Cerebellar nuclear complex (tissue), 1 donor: ENCODE results near the gene BNIP5.
A peak's percentile ranks its signal among the peaks of the same experiment; 100 is the strongest.

Experiments
- DNase-seq, 2 experiments: peaks; one replicate each; lab custom pipeline; 2025; lab: John Stamatoyannopoulos, UW

BNIP5 gene

DNA sequence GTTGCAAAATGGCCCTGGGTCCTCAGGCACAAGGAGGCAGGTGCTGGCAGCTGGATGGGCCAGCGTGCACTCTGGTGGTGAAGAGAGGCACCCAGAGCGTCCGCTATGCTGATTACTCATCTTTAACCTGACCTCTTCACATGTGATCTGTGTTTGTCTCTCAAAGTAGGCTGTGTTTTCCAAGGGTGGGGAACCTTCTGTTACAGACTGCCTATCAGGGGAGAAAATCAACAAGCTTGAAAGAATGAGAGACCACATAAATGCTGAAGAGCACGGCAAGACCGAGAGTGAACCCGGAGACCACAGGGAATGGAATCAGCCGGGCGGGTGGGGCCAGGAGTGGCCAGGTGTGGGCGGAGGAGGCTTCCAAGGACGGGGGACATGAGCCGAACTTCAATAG is 16.2 kb downstream of the BNIP5 start:
- no peak for DNase-seq

DNA sequence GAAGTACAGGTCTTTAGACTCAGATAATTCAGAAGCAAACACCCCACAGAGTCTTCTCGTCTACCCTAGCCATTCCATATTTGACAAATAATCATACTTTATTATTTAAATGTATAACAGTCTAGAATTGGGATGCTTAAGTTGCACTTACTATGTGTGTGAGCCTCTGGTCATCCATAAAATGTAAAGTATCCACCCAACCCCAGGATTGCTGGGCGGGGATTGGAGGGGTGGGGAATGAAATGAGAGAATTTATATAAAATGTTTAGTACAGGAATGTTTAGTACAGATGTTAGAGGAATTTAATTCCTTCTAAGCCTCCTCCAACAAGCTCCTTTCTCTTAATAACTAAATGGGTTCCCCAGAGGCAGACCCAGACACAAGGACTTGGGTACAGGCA is 16.9 kb downstream of the BNIP5 start:
- DNase-seq, result no peak

DNA sequence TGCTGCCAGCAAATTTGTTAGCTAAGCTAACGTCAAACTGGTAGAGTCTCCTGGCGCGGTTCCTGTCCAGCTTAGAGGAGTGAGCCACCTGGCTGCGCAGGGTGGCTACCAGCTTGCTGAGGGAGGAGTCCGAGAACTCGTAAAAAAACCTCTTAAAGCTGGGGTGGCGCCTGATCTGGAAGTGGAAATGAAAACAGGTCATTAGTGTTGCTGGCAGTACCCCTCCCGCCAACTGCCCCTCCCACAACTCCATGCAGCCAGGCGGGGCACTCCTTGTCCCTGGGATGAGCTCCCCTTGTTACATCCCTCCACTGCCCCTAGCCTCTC is 17.3 kb downstream of the BNIP5 start:
- DNase-seq, result no peak

DNA sequence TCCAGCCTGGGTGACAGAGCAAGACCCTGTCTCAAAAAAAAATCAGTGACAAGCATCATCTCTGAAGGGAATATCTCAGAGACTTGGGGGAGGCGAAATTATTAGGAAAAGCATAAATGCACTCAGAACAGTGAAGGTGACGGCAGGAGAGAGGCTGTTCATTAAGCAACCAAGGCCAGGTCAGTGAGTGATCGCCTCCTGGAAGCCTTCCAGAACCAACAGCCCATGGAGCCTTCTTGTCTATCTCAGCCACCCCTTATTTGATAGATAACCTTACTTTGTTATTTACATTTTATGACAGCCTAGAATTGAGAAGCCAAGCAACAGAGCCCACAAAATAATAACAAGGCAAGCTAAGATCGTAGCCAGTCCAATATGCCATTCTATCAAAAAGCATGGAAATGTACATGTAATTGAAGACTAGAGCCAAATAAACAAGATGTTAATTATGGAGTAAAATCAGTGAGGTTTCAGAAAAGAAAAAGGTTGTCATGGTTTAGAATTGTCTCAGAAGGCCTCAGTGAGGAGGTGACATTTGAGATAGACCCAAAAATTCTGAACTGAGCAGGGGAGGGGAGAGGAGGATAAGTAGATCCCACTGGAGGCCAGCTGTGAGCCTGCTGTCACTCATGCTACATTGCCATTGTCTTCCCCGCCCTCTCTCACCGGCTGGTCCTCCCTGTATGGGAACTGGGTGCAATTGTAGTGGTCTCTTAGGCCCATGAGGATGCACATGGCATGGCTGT is 17.8 kb downstream of the BNIP5 start:
- DNase-seq, result no peak

DNA sequence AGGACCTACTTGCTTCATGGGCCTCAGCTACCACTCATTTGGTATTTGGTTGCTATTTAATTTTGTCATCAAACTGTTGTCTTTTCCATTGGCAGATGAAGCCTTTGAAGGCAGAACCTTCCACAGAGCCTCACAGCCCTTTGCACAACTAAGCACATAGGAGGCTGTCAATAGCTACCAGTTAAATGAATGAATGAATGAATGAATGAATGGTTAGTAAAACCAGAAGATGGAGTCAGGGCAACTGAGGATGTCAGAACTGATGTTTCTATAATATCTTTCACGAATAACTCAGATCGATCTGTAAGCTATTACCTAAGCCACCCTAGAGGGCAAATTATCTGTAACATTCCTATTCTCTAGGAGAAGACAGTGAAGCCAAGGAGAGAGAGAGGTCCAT is 19.1 kb downstream of the BNIP5 start:
- DNase-seq, result no peak

DNA sequence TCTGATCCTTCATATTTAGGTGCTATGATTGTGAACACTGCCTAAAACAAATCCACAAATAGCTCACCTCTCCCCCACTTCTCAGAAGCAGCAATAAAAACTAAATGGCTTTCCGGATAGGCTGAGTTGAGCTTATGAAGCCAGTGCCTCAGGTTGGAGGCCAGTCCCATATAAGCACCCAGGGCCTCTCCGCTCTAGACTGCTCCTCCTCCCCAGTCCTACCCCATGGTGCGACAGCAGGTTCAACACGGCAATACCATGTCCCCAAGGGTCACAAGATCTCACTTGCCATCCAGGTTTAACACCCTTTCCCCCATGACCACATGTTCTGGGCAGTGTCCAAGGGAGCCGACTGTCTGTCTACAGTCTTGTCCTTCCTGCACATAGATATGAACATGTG is 20.8 kb downstream of the BNIP5 start:
- no peak for DNase-seq

DNA sequence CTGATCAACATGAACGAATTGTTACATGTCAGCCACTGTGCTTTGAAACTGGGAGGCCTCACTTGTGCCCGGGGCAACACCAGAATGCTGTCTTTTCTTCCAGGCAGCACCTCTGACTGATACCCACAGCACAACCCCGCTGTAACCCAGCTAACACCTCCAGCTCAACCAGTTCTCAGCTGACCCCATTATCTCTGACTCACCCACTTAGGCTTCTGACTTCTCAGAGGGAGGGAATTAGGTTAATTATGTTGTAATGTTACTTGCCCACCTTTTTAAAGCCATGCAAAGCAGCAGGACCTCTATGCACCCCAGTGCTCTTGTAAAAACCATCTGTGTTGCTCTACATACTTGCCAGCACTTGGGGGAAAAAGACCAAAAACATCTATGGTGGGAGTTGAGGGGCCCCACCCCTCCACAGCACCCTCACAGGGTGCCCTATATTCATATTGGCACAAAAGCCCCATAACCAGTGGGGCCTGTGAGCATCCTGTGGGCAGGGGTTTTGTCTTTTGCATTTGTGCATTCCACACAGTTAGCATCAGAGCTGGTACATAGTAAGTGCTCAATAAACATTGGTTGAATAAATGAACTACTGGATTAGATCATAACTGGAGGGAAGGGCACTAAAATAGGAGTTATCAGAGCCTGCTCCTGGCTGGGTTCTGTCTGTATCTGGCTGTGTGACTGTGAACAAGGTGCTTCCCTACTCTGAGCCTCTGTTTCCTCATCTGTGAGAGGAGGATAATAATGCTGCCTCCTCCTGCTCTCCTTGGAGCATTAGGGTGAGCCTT is 22.3 kb downstream of the BNIP5 start:
- DNase-seq, result no peak

DNA sequence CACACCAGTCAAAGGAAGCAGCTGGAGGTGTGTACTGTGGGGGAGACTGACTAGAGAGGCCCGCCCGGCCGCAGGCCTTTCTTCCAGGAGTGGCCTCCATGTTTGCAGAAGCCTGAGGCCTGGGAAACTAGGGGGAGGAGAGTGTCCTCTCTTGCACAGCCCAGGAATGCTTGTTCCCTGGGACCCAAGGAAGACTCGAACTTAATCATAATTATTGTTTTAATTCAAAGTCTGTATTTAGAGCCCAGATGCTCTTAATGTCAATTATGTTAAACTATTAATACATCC is 23.1 kb downstream of the BNIP5 start:
- DNase-seq, result no peak

DNA sequence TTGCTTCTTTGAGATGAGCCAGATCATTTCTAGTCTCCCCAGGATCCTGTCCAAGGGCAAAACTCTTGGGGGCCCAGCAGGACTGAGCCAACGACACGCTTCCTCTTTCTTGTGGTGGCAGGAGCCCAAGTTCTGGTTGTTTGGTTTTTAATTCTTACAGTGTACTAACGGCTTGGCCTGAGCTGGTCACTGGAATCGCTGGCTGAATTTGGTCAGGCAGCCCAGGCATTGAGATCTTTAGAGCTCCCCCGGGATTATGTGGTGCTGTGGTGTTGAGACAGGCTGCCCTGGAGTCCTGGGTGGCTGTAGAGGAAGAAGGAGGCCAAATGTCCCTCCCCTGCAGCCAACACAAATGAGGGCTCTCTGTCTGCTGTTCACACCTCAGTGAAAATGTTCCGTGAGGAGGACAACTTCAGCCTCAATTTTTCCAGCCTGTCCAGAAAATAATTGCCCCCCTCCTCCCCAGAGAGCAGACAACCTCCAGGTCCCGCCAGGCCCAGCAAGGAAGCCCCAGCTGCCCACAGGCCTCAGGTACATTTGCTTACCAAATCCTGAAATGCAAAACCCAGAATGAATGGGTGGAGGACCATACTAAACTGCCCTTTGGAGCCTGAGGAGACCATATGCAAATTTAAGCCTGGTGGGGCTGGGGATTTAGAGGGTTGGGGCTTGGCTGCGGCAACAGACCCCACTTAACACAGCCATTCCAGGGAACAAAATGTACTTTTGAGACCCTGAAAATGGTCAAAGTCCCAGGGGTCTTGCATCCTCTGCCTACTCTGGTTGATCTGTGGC is 23.6 kb downstream of the BNIP5 start:
- no peak for DNase-seq

DNA sequence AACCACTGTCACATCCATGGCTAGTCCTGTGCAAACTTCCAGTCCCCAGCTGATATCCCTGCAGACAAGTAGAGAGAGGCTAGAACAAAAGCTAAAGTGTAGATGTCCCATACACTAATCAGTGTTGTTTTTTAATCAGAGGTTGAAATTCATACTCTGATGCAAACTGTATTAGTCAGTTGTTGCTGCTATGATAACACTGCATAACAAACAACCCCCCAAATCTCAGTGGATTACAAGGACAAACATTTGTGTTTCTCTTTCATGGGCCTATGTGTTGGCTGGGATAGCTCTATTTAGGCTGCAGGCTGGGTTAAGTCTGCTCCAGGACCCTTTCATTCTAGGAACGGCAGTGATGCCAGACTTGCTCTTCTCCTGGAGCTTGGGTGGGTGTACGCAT is 26.8 kb downstream of the BNIP5 start:
- no peak for DNase-seq

DNA sequence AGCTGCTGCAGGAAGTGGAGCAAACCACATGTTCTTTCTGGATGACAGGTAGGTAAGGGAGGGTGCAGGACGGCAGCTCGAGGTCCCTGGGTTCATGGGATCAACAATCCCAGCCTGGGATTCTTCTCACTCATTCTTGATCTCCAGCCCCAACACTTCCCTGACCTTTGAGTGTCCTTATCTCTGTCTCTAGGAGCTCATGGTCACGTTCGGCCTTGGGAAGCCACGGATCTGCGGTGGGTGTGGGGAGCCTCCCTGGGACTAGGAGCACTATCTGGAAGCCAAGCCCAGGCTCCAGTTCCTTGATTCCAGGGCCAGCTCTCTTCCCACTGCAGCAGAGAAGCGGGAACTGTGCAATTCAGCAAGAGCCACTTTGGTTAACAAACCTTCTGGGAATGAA is 27.5 kb downstream of the BNIP5 start:
- DNase-seq, result no peak

DNA sequence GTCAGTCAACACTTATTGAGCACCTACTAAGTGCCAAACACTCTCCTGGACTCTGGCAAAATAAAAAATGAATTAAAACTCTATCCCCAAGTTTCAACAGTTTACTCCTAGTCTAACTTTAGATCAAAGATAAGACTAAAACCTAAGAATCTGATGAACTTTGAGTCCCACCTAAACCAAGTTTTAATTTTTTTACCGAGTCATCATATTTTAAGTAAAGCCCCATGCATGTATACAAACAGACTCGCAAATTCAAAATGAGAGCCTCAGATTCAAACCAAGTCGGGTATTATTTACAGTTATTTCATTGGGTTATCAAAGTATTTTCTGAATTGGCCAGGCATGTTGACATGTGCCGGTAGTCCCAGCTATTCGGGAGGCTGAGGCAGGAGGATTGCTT is 28.2 kb downstream of the BNIP5 start:
- DNase-seq, result no peak

DNA sequence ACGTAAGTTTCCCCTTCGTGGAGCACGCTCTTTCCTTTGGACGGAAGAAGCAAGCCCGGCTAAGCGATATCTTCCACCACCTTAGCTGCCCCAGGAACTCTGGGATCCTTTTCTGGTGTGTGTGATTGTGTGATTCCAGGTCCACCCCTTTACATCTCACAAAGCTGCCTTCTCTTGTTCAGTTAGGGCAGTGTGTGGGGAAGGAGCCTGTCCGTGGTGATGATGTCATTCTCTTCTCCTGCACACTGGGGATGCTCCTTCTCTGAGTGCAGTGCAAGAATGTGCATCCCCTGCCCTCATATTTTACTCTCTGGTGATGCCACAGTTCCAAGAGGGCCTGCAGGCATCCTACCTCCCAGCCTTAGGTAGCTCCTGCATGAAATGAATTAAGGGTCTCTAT is 30.3 kb downstream of the BNIP5 start:
- no peak for DNase-seq

DNA sequence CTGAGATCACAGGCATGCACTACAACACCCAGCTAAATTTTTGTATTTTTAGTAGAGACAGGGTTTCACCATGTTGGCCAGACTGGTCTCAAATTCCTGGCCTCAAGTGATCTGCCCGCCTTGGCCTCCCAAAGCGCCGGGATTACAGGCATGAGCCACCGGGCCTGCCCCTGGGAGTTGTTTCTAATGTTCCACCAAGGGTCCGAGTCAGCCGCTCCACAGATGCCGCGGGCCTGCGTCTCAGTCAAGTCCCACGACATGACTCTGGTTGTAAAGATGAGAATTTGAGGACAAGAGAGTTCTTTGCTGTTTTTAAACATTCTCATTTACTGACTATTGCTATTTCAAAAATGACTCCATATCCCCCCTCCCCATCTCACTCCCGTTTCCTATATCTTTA is 30.8 kb downstream of the BNIP5 start:
- no peak for DNase-seq

DNA sequence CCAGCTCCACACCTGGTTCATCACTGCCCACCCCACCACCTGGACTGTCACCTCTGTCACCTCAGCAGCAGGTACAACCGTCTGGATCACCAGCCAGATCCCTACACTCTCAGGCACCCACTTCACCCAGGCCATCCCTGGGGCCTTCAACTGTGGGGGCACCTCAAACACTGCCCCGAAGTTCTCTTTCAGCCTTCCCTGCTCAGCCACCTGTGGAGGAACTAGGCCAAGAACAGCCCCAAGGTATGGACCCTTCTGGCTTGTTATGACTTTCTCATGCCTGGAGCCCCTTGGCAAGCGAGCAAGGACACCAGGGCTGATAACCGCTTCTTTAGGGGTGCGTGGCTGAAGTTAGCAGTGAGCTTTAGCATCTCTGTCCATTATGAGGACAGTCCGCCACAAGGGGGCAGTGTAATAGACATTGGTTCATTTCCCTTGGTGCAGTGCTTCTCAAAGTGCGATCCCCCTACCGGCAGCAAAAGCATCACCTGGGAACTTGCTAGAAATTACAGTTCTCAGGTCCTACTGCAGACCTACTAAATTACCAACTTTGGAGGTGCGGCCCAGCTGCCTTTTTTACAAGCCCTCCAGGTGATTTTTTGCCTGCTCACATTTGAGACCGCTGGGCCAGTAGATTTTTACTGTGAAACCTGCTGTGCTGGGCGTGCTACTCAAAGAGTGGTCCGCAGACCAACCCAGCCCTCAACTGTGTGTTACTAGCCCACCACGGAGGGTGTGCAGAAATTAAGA is 34.3 kb downstream of the BNIP5 start:
- DNase-seq, result peak in 1 of 2 experiments; percentile 5

DNA sequence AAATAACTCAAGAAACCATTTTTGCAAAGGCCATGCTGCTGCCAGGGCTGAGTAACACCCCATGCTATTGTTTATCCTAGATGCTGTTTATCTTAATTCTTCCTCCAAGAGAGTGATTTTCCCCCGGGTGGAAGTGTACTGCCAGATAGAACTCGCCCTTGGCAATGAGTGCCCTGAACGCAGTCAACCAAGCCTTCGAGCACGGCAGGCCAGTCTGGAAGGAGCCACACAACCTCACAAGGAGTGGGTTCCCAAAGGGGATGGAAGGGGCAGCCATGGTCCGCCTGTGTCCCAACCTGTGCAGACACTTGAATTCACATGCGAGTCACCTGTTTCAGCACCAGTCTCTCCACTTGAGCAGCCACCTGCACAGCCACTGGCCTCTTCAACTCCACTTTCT is 34.9 kb downstream of the BNIP5 start:
- DNase-seq, result no peak

DNA sequence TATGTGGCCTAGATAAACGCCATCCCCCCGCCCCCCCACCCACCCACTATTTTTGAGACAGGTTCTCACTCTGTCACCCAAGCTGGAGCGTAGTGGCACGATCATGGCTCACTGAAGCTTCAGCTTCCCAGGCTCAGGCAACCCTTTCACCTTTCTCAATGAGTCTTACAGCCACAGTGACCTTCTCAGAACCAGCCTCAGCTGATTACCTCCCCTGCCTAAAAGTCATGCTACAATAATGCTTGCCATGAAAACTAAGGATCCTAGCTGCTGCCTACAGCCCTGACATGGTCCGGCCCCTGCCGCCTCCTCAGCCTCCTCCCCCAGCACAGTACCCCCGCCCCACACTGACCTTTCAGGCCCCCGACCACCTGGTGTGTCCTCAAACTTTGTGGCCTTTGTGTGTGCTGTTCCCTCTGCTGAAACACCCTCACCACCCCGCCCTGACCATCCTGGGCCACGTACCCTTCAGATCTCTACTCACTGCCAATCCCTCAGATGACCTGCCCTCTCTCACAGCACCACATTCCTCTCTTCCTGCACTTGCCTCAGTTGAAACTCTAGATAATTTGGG is 35.5 kb downstream of the BNIP5 start:
- no peak for DNase-seq

DNA sequence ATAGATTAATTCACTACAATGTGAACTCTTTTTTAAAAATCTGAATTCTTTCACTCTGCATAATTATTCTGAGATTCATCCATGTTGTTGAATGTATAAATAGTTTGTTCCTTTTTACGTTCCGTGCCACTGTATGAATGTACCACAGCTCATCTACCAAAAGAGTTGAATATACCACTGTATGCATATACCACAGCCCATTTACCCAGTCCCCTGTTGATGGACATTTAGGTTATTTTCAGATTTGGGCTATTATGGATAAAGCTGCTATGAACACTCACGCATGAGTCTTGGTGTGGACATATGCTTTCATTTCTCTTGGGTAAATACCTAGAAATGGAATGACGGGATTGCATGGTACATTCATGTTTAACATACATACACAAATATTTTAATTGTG is 38.7 kb downstream of the BNIP5 start:
- no peak for DNase-seq

DNA sequence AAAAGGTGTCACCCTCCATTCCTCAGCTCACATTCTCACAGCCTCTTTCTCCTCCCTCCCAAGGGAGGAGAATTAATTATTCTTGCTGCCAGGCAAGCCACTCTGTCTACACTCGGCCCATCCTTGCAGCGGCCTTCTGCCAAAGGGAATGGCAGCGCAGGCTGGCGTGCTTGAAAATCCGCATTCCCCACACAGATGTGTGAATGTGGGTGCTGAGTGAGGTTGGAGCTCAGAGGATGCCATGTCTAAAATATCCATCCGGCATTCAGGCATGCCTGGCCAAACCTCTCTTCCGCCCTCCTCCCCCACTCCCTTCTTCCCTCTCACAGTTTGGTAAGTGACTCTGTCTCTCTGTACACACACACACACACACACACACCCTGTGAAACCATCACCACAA is 39.2 kb downstream of the BNIP5 start:
- DNase-seq, result no peak

DNA sequence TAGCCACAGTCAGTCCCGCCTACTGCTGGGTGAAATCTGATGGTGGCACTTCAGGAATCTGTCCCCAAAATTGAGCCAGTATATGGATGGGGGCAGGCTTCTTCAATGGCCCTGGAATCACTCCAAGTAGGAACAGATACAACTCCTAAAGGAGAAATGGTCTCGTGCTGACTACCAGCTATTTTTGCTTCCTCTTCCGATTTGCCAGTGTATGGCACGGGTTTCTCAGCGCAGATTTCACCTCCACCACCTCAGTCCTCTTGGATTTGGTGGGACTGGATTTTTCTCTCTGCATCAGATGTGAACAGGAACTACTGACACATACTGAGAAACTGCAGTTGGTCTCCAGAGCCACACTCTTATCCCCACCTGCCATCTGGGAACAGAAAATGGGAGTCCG is 39.6 kb downstream of the BNIP5 start:
- no peak for DNase-seq

DNA sequence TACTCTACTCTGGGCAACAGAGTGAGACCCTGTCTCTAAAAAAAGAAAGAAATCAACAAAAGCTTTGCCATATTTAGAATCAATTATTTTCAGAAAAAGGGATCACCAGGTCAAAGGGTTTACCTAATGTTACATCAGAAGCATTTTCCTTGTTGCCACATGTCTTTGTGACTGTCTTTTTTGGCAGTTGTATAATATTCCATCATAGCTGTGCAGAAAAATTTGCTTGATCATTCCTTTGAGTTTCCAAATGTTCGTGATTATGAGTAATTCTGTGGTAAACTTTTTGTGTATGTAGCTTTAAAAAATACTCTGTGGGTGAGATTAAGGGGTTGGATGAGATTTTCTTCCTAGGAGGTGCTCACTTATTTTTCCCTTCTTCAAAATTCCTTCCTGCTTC is 40.4 kb downstream of the BNIP5 start:
- DNase-seq, result no peak

DNA sequence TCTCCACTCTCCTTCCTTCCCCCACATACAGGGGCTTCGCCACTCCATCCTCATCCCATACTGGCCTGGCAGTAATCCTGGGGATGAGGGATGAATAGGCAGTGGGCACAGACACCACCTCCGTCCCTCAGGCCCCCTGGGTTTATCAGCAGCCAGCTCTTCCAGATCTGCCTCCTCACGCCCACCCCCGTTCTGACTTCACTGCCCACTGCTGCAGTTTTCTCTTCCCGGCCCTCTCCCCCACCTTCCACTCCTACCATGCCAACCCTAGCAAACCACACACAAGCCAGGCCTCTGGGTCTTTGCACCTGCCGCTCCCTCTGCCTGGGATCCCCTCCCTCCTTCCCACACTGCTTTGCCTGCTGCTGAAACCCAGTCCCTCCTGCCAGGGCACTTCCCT is 44.5 kb downstream of the BNIP5 start:
- DNase-seq, result no peak
